Hepatocyte (in vitro differentiated cells): ENCODE measurements around the gene MAGOH. TPM values are rescaled to one million over a fixed set of nuclear protein-coding genes. Genes with fewer than 3 reads are reported as not detected.

Source experiments
- DNase-seq: peaks from one replicate; pipeline ENCODE4 v3.0.0-alpha.2; 2016; ENCODE audit warnings: low spot score
- H2AFZ ChIP-seq: fragments of 200-600 bp; sonication (generic); 2 replicates; pipeline ENCODE4 v1.6.0; 2016; ENCODE audit warnings: antibody characterized with exemption, mild to moderate bottlenecking
- H3K27ac ChIP-seq: fragments of 200-600 bp; sonication (generic); 2 replicates; pipeline ENCODE4 v1.5.1; 2016; ENCODE audit warnings: mild to moderate bottlenecking
- H3K27me3 ChIP-seq: fragments of 200-600 bp; sonication (generic); 2 replicates; pipeline ENCODE4 v1.6.1; 2016
- H3K36me3 ChIP-seq: fragments of 200-600 bp; sonication (generic); replicated peaks from 2 replicates; pipeline ENCODE4 v1.5.1; 2016; ENCODE audit warnings: low read depth; ENCODE audit not compliant: insufficient read depth
- H3K4me1 ChIP-seq: fragments of 200-600 bp; sonication (generic); 2 replicates; pipeline ENCODE4 v1.5.1; 2016; ENCODE audit warnings: mild to moderate bottlenecking, moderate library complexity; ENCODE audit not compliant: insufficient read depth
- H3K4me2 ChIP-seq: fragments of 200-600 bp; sonication (generic); 2 replicates; pipeline ENCODE4 v1.6.0; 2016
- H3K4me3 ChIP-seq: fragments of 200-600 bp; sonication (generic); 2 replicates; pipeline ENCODE4 v1.5.1; 2016; ENCODE audit warnings: mild to moderate bottlenecking
- H3K79me2 ChIP-seq: fragments of 200-600 bp; sonication (generic); 2 replicates; pipeline ENCODE4 v1.6.0; 2017; ENCODE audit warnings: mild to moderate bottlenecking
- H3K9me2 ChIP-seq: fragments of 200-600 bp; sonication (generic); replicated peaks from 2 replicates; pipeline ENCODE4 v1.6.0; 2017; ENCODE audit warnings: mild to moderate bottlenecking; ENCODE audit not compliant: insufficient read depth
- H3K9me3 ChIP-seq: fragments of 200-600 bp; sonication (generic); 2 replicates; pipeline ENCODE4 v1.5.1; 2016; ENCODE audit warnings: low read depth, mild to moderate bottlenecking
- H4K20me1 ChIP-seq: fragments of 200-600 bp; sonication (generic); 2 replicates; pipeline ENCODE4 v1.6.0; 2016; ENCODE audit warnings: mild to moderate bottlenecking; ENCODE audit not compliant: insufficient read depth, poor library complexity, severe bottlenecking
- EZH2 ChIP-seq: fragments of 200-600 bp; sonication (generic); IDR thresholded peaks from 2 replicates; pipeline ENCODE4 v1.6.1; 2016; ENCODE audit warnings: antibody characterized with exemption, mild to moderate bottlenecking, borderline replicate concordance
- EZH2phosphoT487 ChIP-seq: fragments of 200-600 bp; sonication (generic); IDR thresholded peaks from one replicate; pipeline ENCODE4 v1.6.1; 2018; ENCODE audit warnings: antibody characterized with exemption, mild to moderate bottlenecking, low read depth, moderate library complexity; ENCODE audit not compliant: unreplicated experiment, severe bottlenecking
- WGBS: methylation state at CpG from one replicate; pipeline ENCODE4 v1.1.6; 2016; ENCODE audit warnings: low lambda C conversion rate; ENCODE audit errors: missing lambda C conversion rate; 5-methylcytosine and 5-hydroxymethylcytosine counted together
- polyA plus RNA-seq: library from polyadenylated mRNA; unstranded; fragments of >200 nt; fragmentation: Nextera tagmentation; extraction: Ambion mirVana; gene quantifications from 2 replicates; pipeline ENCODE4 v1.2.1, GENCODE V29; 2016
- total RNA-seq: library from RNA; depleted of rRNA; stranded (reverse); fragments of >200 nt; gene quantifications from 2 replicates; pipeline ENCODE4 v1.2.3, GENCODE V29; 2014
- TF ChIP-seq, protein P1 (sequence below): fragments of 200-600 bp; sonication (generic); IDR thresholded peaks from 2 replicates; pipeline ENCODE4 v1.5.1; 2016; ENCODE audit warnings: antibody characterized with exemption, mild to moderate bottlenecking; ENCODE audit not compliant: poor library complexity

MAGOH gene
- total and polyA plus RNA-seq, 2 experiments from 2014 or later = 28.4 to 35.2 TPM

DNA sequence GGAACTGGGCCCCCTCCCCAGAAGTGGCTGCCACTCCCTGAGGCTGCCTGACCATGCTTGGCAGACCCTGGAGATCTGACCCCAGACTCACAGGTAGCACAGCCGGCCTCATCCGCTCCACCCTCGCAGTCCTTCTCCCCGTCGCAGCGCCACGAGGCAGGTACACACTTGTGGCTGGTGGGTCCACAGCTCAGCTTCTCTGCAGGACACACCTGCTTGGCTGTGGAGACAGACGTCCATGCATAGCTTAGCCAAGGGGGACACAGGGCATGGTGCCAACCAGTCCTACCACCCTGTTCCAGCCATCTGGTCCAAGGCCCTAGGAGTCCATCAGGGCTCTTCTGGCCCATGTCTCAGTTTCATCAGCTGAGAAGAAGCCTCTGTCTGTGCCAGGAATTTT, 42.2 kb upstream of the MAGOH start:
- Histone ChIP-seq H3K36me3 (no peaks in the 10 kb centered on the region), H3K4me1 (no peaks in the 10 kb centered on the region), H4K20me1 (no peaks in the 10 kb centered on the region), H3K4me3 (no peak overlapping the region), H3K9me2 (no peaks in the 10 kb centered on the region), H3K27me3 (no peaks in the 10 kb centered on the region), H3K79me2 (no peaks in the 10 kb centered on the region), H3K9me3 (no peaks in the 10 kb centered on the region), H3K4me2 (no peak overlapping the region), H2AFZ (no peak overlapping the region), H3K27ac (no peak overlapping the region)
- WGBS = 96% methylated on average over 8 of the region's 8 CpGs
- TF ChIP-seq EZH2phosphoT487 (no peak), EZH2 (no peak)
- TF ChIP-seq, protein P1, sequence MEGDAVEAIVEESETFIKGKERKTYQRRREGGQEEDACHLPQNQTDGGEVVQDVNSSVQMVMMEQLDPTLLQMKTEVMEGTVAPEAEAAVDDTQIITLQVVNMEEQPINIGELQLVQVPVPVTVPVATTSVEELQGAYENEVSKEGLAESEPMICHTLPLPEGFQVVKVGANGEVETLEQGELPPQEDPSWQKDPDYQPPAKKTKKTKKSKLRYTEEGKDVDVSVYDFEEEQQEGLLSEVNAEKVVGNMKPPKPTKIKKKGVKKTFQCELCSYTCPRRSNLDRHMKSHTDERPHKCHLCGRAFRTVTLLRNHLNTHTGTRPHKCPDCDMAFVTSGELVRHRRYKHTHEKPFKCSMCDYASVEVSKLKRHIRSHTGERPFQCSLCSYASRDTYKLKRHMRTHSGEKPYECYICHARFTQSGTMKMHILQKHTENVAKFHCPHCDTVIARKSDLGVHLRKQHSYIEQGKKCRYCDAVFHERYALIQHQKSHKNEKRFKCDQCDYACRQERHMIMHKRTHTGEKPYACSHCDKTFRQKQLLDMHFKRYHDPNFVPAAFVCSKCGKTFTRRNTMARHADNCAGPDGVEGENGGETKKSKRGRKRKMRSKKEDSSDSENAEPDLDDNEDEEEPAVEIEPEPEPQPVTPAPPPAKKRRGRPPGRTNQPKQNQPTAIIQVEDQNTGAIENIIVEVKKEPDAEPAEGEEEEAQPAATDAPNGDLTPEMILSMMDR = no peak
- no peak for DNase-seq

DNA sequence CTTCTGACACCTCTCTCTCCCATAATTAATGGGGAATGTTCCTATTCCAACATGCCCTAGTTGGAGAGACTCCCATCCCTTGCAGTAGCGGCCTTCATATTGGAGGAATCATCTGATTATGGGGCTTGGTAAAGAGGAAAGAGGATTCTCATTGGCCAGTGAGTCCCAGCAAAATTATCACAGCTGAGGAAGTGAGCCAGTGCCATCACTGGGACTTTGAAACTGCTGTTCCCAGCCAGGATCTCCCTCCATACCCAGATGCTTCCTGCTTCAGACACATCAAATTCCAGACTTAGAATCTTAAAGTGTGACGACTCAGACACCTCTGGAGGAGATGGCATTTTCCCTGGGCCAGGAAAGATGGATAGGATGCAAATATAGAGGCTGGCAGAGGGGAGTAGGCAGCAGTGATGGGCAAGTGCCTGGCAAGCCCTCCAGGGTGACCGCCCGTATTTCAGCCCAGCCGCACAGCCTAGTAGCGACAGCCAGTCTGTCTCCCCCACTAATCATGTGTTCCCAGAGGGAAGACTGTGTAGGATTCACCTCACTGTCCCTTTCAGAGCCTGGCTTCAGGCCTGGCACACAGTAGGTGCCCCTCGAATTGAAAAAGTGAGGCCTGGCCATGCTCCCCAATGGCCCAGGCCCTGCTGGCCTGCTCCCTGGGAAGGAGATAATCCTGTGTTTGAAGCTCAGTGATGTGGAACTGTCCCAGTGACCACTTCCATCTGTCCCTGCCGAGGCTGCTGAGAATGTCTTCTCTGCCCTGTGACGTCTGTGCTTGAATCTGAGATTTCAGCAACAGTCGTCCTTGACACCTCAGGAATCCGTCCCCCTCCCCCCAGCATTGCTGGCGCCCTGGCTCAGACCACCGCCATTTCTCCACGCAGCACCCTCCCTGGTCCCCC, 41.2 kb upstream of the MAGOH start:
- 87% methylated on average over 13 of the region's 14 CpGs for WGBS
- H3K4me1 ChIP-seq = no peaks in the 10 kb centered on the region
- H4K20me1 ChIP-seq = no peaks in the 10 kb centered on the region
- H3K9me2 ChIP-seq = no peaks in the 10 kb centered on the region
- H3K4me2 ChIP-seq = no peak overlapping the region
- no peak overlapping the region for H3K4me3 ChIP-seq
- H3K27ac ChIP-seq = no peak overlapping the region
- H3K27me3 ChIP-seq = no peaks in the 10 kb centered on the region
- TF ChIP-seq, protein P1 = no peak
- TF ChIP-seq EZH2phosphoT487 (no peak), EZH2 (no peak)
- no peaks in the 10 kb centered on the region for H3K9me3 ChIP-seq
- no peaks in the 10 kb centered on the region for H3K79me2 ChIP-seq
- no peak for DNase-seq
- H3K36me3 ChIP-seq = no peaks in the 10 kb centered on the region
- no peak overlapping the region for H2AFZ ChIP-seq

DNA sequence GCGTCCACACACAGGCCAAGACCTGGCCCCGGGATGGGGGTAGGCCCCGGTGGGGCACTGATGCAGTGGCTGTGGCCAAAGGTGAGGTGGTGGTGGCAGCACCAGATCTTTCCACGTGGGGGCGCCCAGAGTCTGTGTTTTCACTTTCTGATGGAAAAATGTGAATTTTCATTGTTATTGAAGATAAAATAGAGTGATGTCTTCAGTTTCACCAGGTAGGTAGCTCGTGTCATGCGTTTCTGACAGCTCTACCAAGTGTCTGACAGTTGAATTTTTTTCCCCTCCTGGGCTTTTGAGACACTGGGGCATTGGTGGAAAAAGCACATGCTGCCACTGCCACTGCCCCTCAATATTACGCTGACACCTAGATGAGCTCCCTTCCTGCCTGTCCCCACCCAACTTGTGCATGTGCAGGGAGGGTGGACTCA, 40.0 kb upstream of the MAGOH start:
- Histone ChIP-seq H3K9me3 (no peaks in the 10 kb centered on the region), H3K4me2 (no peak overlapping the region), H3K36me3 (no peaks in the 10 kb centered on the region), H3K9me2 (no peaks in the 10 kb centered on the region), H3K27ac (no peak overlapping the region), H2AFZ (no peak overlapping the region), H3K79me2 (no peaks in the 10 kb centered on the region), H3K4me3 (no peak overlapping the region), H3K4me1 (no peaks in the 10 kb centered on the region), H3K27me3 (no peaks in the 10 kb centered on the region), H4K20me1 (no peaks in the 10 kb centered on the region)
- WGBS = 30% methylated on average over 8 of the region's 8 CpGs
- DNase-seq = peak; percentile 73
- TF ChIP-seq EZH2 (no peak), EZH2phosphoT487 (no peak)
- TF ChIP-seq, protein P1 = peak; percentile 98
